GM21367 (cell line): Measurements from ENCODE around the gene SH3RF3.

ENCODE experiments used
- ATAC-seq: cut with Tn5 transposase; IDR thresholded peaks from one replicate; pipeline ENCODE4 v1.9.1; 2021; ENCODE audit not compliant: unreplicated experiment

SH3RF3 gene

GRCh38 chr2:109322641-109323040 is 193.6 kb downstream of the SH3RF3 start:
- ATAC-seq = no peak

- no peak for ATAC-seq
Measured at GRCh38 chr2:109324861-109325260, 195.9 kb downstream of the SH3RF3 start.

GRCh38 chr2:109325570-109325969 is 196.6 kb downstream of the SH3RF3 start:
- ATAC-seq = no peak

- ATAC-seq = no peak
Measured at GRCh38 chr2:109326306-109326705, 197.3 kb downstream of the SH3RF3 start.

- no peak for ATAC-seq
Measured at GRCh38 chr2:109330056-109330455, 201.1 kb downstream of the SH3RF3 start.

- no peak for ATAC-seq
Measured at GRCh38 chr2:109331081-109331480, 202.1 kb downstream of the SH3RF3 start.

- ATAC-seq = no peak
Measured at GRCh38 chr2:109331896-109332848, 203.2 kb downstream of the SH3RF3 start.

GRCh38 chr2:109332880-109333279 is 203.9 kb downstream of the SH3RF3 start:
- no peak for ATAC-seq

GRCh38 chr2:109333414-109334210 is 204.6 kb downstream of the SH3RF3 start:
- no peak for ATAC-seq

- ATAC-seq = no peak
Measured at GRCh38 chr2:109335631-109336176, 206.7 kb downstream of the SH3RF3 start.

- no peak for ATAC-seq
Measured at GRCh38 chr2:109336296-109336695, 207.3 kb downstream of the SH3RF3 start.

- ATAC-seq = no peak
Measured at GRCh38 chr2:109337221-109337620, 208.2 kb downstream of the SH3RF3 start.

GRCh38 chr2:109339519-109339966 is 210.5 kb downstream of the SH3RF3 start:
- ATAC-seq = no peak

- ATAC-seq = no peak
Measured at GRCh38 chr2:109340381-109340780, 211.4 kb downstream of the SH3RF3 start.

- ATAC-seq = no peak
Measured at GRCh38 chr2:109341355-109342255, 212.6 kb downstream of the SH3RF3 start.

GRCh38 chr2:109342256-109342850 is 213.3 kb downstream of the SH3RF3 start:
- no peak for ATAC-seq

GRCh38 chr2:109342930-109343329 is 213.9 kb downstream of the SH3RF3 start:
- no peak for ATAC-seq

GRCh38 chr2:109343460-109343859 is 214.5 kb downstream of the SH3RF3 start:
- no peak for ATAC-seq

- ATAC-seq = no peak
Measured at GRCh38 chr2:109344270-109344805, 215.3 kb downstream of the SH3RF3 start.

- ATAC-seq = no peak
Measured at GRCh38 chr2:109345091-109345490, 216.1 kb downstream of the SH3RF3 start.
